K562 (cell line): ENCODE results near the gene PHACTR3. TPM values are rescaled to one million over a fixed set of nuclear protein-coding genes. Genes with fewer than 3 reads are reported as not detected.

Experiments
- ATAC-seq: fragments of 200-7000 bp; cut with Tn5 transposase; 3 replicates; pipeline ENCODE4 v1.9.1; 2020; ENCODE audit warnings: moderate library complexity
- BruUV-seq: library from RNA; stranded (reverse); fragments of 400-500 nt; replicated peaks from 2 replicates; lab custom pipeline; 2021; lab: Mats Ljungman, UMichigan
- CTCF ChIA-PET: fragments of 300-600 bp; formaldehyde crosslinking; extraction: SDS; loops from one replicate; lab custom pipeline; 2021; ENCODE audit warnings: low intra/inter-chr PET ratio; lab: Yijun Ruan, JAX
- POLR2A ChIA-PET: fragments of 300-600, 350-650 bp; sonication (Branson Sonifier 250); formaldehyde crosslinking; extraction: SDS; loops from one replicate; lab custom pipeline; 2021; ENCODE audit warnings: antibody characterized with exemption, inconsistent platforms; lab: Yijun Ruan, JAX
- DNase-seq, 4 experiments: peaks; one replicate each; pipeline versions ENCODE4 v3.0.0 to v3.0.0-alpha.2; 2011 to 2018; ENCODE audit warnings: low spot score in 3 of 4, mixed read lengths in 3 of 4; ENCODE audit errors: extremely low read depth in 1 of 4
- FAIRE-seq: peaks from 2 replicates; lab custom pipeline; 2011; peaks lifted over from hg19 to GRCh38; lab: Jason Lieb, UNC
- H2AFZ ChIP-seq: 2 replicates; pipeline ENCODE4 v1.6.0; 2011; ENCODE audit warnings: low read depth, low read length, control low read depth, inconsistent platforms
- H3K27ac ChIP-seq: fragments of 200-600 bp; 3 replicates; pipeline ENCODE4 v1.8.0; 2011; ENCODE audit warnings: low read depth, mild to moderate bottlenecking, control low read depth, inconsistent platforms, low read length, moderate library complexity, mixed read lengths; ENCODE audit errors: extremely low read depth
- H3K27me3 ChIP-seq, 2 experiments: fragments of 300-600 bp in 1 of 2; 2 replicates in 1 of 2; 3 replicates in 1 of 2; pipeline versions ENCODE4 v1.6.0 to v1.8.0; 2011; ENCODE audit warnings: inconsistent platforms in 2 of 2, low read length in 2 of 2, mild to moderate bottlenecking in 1 of 2, mixed read lengths in 1 of 2, moderate library complexity in 1 of 2; ENCODE audit not compliant: control insufficient read depth in 2 of 2, insufficient read depth in 2 of 2
- H3K36me3 ChIP-seq: fragments of 300-600 bp; 3 replicates; pipeline ENCODE4 v1.8.0; 2011; ENCODE audit warnings: mild to moderate bottlenecking, low read length, inconsistent platforms; ENCODE audit not compliant: control insufficient read depth, insufficient read depth
- H3K4me1 ChIP-seq, 2 experiments: fragments of 200-600 bp in 1 of 2; replicated peaks in 1 of 2; 2 replicates in 1 of 2; 3 replicates in 1 of 2; pipeline versions ENCODE4 v1.5.1 to v1.8.0; 2011; ENCODE audit warnings: inconsistent platforms in 2 of 2, low read length in 2 of 2, mild to moderate bottlenecking in 1 of 2, mixed read lengths in 1 of 2, moderate library complexity in 1 of 2; ENCODE audit not compliant: control insufficient read depth in 2 of 2, insufficient read depth in 2 of 2
- H3K4me2 ChIP-seq: 2 replicates; pipeline ENCODE4 v1.6.1; 2011; ENCODE audit warnings: low read length, control low read depth, inconsistent platforms, mixed read lengths; ENCODE audit not compliant: insufficient read depth
- H3K4me3 ChIP-seq: fragments of 200-600 bp; sonication (generic), shearing (Covaris generic); 2 replicates; pipeline ENCODE4 v1.5.1; 2016; ENCODE audit warnings: control low read depth, inconsistent platforms
- H3K79me2 ChIP-seq: fragments of 200-600 bp; 3 replicates; pipeline ENCODE4 v1.8.0; 2011; ENCODE audit warnings: low read length, inconsistent platforms; ENCODE audit not compliant: control insufficient read depth, insufficient read depth
- H3K9ac ChIP-seq, 2 experiments: 2 replicates each; pipeline versions ENCODE4 v1.6.0 to v1.6.1; 2011; ENCODE audit warnings: low read depth in 2 of 2, low read length in 2 of 2, control low read depth in 1 of 2, inconsistent platforms in 1 of 2, mild to moderate bottlenecking in 1 of 2, mixed read lengths in 1 of 2; ENCODE audit not compliant: insufficient read depth in 1 of 2
- H3K9me1 ChIP-seq: one replicate; pipeline ENCODE4 v1.6.0; 2011; ENCODE audit warnings: inconsistent platforms, mild to moderate bottlenecking, low read length, moderate library complexity; ENCODE audit not compliant: control insufficient read depth, insufficient read depth
- H3K9me3 ChIP-seq: replicated peaks from 2 replicates; pipeline ENCODE4 v1.5.1; 2011; ENCODE audit warnings: low read depth, low read length, inconsistent platforms; ENCODE audit not compliant: control insufficient read depth, insufficient read depth
- H4K20me1 ChIP-seq: replicated peaks from 2 replicates; pipeline ENCODE4 v1.6.1; 2011; ENCODE audit warnings: low read length, inconsistent platforms, mixed read lengths; ENCODE audit not compliant: control insufficient read depth, insufficient read depth
- ARHGAP35 ChIP-seq: fragments of 450-650 bp; IDR thresholded peaks from 2 replicates; pipeline ENCODE4 v1.6.1; 2018; ENCODE audit not compliant: partially characterized antibody
- CBFB ChIP-seq: sonication (generic); formaldehyde crosslinking; IDR thresholded peaks from 2 replicates; pipeline ENCODE4 v1.4.0; 2020; ENCODE audit warnings: mild to moderate bottlenecking, missing genetic modification reagents
- DACH1 ChIP-seq: fragments of 450-650 bp; IDR thresholded peaks from 2 replicates; pipeline ENCODE4 v1.6.1; 2018; ENCODE audit not compliant: partially characterized antibody
- ELF4 ChIP-seq: fragments of 450-650 bp; formaldehyde crosslinking; IDR thresholded peaks from 2 replicates; pipeline ENCODE4 v1.4.0; 2022; ENCODE audit warnings: missing genetic modification characterization
- ESRRA ChIP-seq: fragments of 450-650 bp; IDR thresholded peaks from 2 replicates; pipeline ENCODE4 v1.6.1; 2014; ENCODE audit warnings: low read depth, mild to moderate bottlenecking, moderate library complexity, borderline replicate concordance
- ETV1 ChIP-seq: fragments of 450-650 bp; conservative IDR thresholded peaks from 2 replicates; pipeline ENCODE4 v1.6.1; 2016; ENCODE audit warnings: missing genetic modification characterization, control low read depth, low read depth, missing compliant biosample characterization
- JUNB ChIP-seq: fragments of 450-650 bp; formaldehyde crosslinking; conservative IDR thresholded peaks from 2 replicates; pipeline ENCODE4 v1.4.0; 2020; ENCODE audit warnings: mild to moderate bottlenecking
- RBM22 ChIP-seq: fragments of 200-400 bp; formaldehyde crosslinking; IDR thresholded peaks from 2 replicates; pipeline ENCODE4 v1.6.1; 2018; ENCODE audit warnings: low read length, low read depth; ENCODE audit not compliant: poor library complexity, severe bottlenecking
- RBM25 ChIP-seq: fragments of 200-400 bp; formaldehyde crosslinking; IDR thresholded peaks from 2 replicates; pipeline ENCODE4 v1.6.1; 2018; ENCODE audit warnings: low read length, low read depth, moderate library complexity; ENCODE audit not compliant: severe bottlenecking
- SREBF1 ChIP-seq: fragments of 150-350 bp; IDR thresholded peaks from 2 replicates; pipeline ENCODE4 v1.6.1; 2014; ENCODE audit warnings: antibody characterized with exemption, low read depth, low read length, borderline replicate concordance
- ZNF140 ChIP-seq: fragments of 250-450 bp; sonication (Bioruptor Pico); IDR thresholded peaks from 2 replicates; pipeline ENCODE4 v1.8.0; 2021; ENCODE audit warnings: moderate library complexity, mild to moderate bottlenecking, inconsistent platforms
- ZNF586 ChIP-seq: fragments of 450-650 bp; formaldehyde crosslinking; conservative IDR thresholded peaks from 2 replicates; pipeline ENCODE4 v1.4.0; 2020; ENCODE audit warnings: mild to moderate bottlenecking, moderate library complexity
- ZNF589 ChIP-seq: fragments of 200-800 bp; sonication (Bioruptor generic); IDR thresholded peaks from 2 replicates; pipeline ENCODE4 v1.6.1; 2016; ENCODE audit warnings: low read depth, missing genetic modification characterization, missing compliant biosample characterization
- ZNF668 ChIP-seq: fragments of 250-450 bp; sonication (Bioruptor Pico); IDR thresholded peaks from 2 replicates; pipeline ENCODE4 v1.8.0; 2022; ENCODE audit warnings: mild to moderate bottlenecking, inconsistent platforms
- ZNF76 ChIP-seq: fragments of 250-450 bp; sonication (Bioruptor Pico); IDR thresholded peaks from 2 replicates; pipeline ENCODE4 v1.4.0; 2020; ENCODE audit warnings: mild to moderate bottlenecking, moderate library complexity, borderline replicate concordance
- WGBS: fragments of 100-300 bp; shearing (Covaris generic); methylation state at CpG from one replicate; pipeline ENCODE4 v1.1.6; 2016; ENCODE audit warnings: low coverage, mixed read lengths; ENCODE audit not compliant: insufficient coverage; ENCODE audit errors: missing lambda C conversion rate; 5-methylcytosine and 5-hydroxymethylcytosine counted together
- in situ Hi-C: fragments of 300-500 bp; cut with MboI; formaldehyde crosslinking; loops from 4 replicates; pipeline ENCODE4 v1.15.0; 2018; ENCODE audit warnings: inconsistent platforms, mixed read lengths
- intact Hi-C: fragments of 100-400 bp; cut with micrococcal nuclease; formaldehyde crosslinking; loops from 2 replicates; pipeline ENCODE4 v1.14.2; 2022
- polyA plus RNA-seq, 8 experiments: library from polyadenylated mRNA; depleted of rRNA in 4 of 8; stranded (reverse) in 5 of 8; unstranded in 3 of 8; fragments of >200 nt; fragmentation: Nextera tagmentation in 2 of 8; fragmentation: Illumina TruSeq in 1 of 8; extraction: Ambion mirVana in 2 of 8; extraction: Trizol in 1 of 8; gene quantifications; 2 replicates each; pipeline versions ENCODE4 v1.2.1 to v1.2.3, GENCODE V29; 2011 to 2014; ENCODE audit warnings: inconsistent platforms in 1 of 8, missing spikeins in 1 of 8
- total RNA-seq, 7 experiments: library from RNA; depleted of rRNA in 6 of 7; stranded (reverse); fragments of >200 nt in 6 of 7; fragmentation: Illumina TruSeq in 2 of 7; extraction: Trizol in 2 of 7; gene quantifications; 2 replicates each; pipeline versions ENCODE4 v1.2.1 to v1.2.3, GENCODE V29; 2011 to 2021; ENCODE audit warnings: low replicate concordance in 1 of 7
- TF ChIP-seq, protein P1 (sequence below): sonication (generic); formaldehyde crosslinking; IDR thresholded peaks from 2 replicates; pipeline ENCODE4 v1.8.0; 2022; ENCODE audit warnings: mild to moderate bottlenecking, missing genetic modification reagents
- TF ChIP-seq, protein P2 (sequence below): sonication (generic); formaldehyde crosslinking; IDR thresholded peaks from 2 replicates; pipeline ENCODE4 v1.8.0; 2022; ENCODE audit warnings: missing genetic modification reagents, mild to moderate bottlenecking, borderline replicate concordance
- TF ChIP-seq, protein P3 (sequence below): sonication (generic); IDR thresholded peaks from 2 replicates; pipeline ENCODE4 v1.6.1; 2016

The PHACTR3 gene
- total and polyA plus RNA-seq, 9 of the 15 experiments (the other 6 are each of a cell fraction or from before 2014, with no cell fraction given): not detected

DNA sequence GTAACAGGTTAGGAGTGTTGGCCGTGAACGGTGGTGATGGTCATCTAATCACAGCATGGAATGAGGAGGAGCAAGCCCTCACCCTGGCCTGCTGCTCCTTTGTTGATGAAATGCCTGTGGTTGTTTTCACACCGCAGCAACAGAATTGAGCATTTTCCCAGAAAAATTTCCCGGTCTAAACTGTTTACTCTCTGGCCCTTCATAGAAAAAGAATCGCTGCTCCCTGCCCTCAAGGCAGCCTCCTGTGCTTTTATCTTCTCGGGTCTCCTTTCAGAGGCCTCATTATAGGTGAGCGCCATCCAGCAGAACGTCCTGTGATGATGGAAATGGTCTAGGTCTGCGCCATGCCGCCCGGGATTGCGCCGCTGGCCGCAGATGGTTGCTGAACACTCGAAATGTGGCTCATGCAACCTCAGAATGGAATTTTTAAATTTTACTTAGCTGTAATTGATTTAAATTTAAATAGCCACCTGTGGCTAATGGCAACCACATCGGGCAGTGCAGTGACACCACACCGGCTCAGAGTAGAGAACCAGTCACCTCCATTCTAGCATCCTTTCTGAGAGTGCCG is 30.2 kb downstream of the PHACTR3 start (continued):
- no peak for TF ChIP-seq SREBF1
- no peak for TF ChIP-seq DACH1
- no peak for TF ChIP-seq ELF4
- no peak for TF ChIP-seq ZNF589 (CRISPR knock-in tag)
- TF ChIP-seq ARHGAP35: no peak
- TF ChIP-seq ZNF140 (CRISPR knock-in tag): no peak
- TF ChIP-seq ZNF76: no peak
- no peak for TF ChIP-seq RBM22
- TF ChIP-seq CBFB: no peak
- TF ChIP-seq ETV1: no peak
- TF ChIP-seq JUNB (CRISPR knock-in tag): no peak

DNA sequence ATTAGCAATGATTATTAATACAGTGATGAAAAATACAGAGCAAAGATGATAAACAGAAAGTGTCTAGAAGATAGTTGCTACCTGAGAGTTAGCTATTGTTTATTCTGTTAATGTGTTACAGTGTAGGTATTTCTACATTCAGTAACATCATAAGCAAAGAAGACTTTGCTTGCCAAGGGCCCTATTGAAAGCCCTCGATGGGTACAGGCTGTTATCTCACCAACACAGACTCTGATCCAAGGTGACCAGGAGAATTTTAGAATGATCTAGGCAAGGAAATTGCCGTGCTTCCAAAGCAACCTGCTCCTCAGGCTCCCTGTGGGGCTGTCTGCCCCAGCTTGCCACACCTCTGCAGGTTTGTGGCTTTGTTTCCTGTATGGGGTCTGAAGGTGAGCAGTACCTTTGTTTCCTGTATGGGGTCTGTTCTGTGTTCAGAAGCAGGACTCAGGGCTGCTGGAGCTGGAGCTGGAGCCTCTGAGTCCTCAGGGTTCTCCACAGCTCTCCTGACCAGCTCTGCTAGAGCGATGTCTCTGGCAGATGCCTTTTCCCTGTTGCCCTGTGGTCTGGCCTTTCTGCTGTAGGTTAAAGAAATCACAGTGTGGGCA is 32.5 kb downstream of the PHACTR3 start:
- Histone ChIP-seq H3K36me3 (no peaks in the 10 kb centered on the region), H3K9me3 (no peaks in the 10 kb centered on the region), H3K4me2 (no peak overlapping the region), H3K9ac (no peak overlapping the region), H3K4me3 (no peak overlapping the region), H3K79me2 (no peaks in the 10 kb centered on the region), H2AFZ (no peak overlapping the region), H3K27me3 (peaks cover 5 to 10% of the 10 kb centered on the region in 2 experiments; a peak in 2 of 5 replicates), H4K20me1 (no peaks in the 10 kb centered on the region), H3K4me1 (no peaks in the 10 kb centered on the region), H3K27ac (no peak overlapping the region), H3K9me1 (no peaks in the 10 kb centered on the region)
- FAIRE-seq (no peak), ATAC-seq (no peak), DNase-seq (no peak)
- WGBS: 0% methylated on average over 3 of the region's 3 CpGs
- CTCF ChIA-PET: no interaction called here
- BruUV-seq: no TSS peak
- POLR2A ChIA-PET: no interaction called here
- in situ Hi-C loops (no loop called here), intact Hi-C loops (no loop called here)
- TF ChIP-seq, protein P1, sequence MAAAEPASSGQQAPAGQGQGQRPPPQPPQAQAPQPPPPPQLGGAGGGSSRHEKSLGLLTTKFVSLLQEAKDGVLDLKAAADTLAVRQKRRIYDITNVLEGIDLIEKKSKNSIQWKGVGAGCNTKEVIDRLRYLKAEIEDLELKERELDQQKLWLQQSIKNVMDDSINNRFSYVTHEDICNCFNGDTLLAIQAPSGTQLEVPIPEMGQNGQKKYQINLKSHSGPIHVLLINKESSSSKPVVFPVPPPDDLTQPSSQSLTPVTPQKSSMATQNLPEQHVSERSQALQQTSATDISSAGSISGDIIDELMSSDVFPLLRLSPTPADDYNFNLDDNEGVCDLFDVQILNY (CRISPR knock-in tag): no peak
- TF ChIP-seq RBM25 (no peak), ZNF668 (CRISPR knock-in tag) (no peak), ESRRA (no peak), ZNF586 (CRISPR knock-in tag) (no peak)
- TF ChIP-seq, protein P2, sequence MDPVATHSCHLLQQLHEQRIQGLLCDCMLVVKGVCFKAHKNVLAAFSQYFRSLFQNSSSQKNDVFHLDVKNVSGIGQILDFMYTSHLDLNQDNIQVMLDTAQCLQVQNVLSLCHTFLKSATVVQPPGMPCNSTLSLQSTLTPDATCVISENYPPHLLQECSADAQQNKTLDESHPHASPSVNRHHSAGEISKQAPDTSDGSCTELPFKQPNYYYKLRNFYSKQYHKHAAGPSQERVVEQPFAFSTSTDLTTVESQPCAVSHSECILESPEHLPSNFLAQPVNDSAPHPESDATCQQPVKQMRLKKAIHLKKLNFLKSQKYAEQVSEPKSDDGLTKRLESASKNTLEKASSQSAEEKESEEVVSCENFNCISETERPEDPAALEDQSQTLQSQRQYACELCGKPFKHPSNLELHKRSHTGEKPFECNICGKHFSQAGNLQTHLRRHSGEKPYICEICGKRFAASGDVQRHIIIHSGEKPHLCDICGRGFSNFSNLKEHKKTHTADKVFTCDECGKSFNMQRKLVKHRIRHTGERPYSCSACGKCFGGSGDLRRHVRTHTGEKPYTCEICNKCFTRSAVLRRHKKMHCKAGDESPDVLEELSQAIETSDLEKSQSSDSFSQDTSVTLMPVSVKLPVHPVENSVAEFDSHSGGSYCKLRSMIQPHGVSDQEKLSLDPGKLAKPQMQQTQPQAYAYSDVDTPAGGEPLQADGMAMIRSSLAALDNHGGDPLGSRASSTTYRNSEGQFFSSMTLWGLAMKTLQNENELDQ (CRISPR knock-in tag): no peak
- TF ChIP-seq, protein P3, sequence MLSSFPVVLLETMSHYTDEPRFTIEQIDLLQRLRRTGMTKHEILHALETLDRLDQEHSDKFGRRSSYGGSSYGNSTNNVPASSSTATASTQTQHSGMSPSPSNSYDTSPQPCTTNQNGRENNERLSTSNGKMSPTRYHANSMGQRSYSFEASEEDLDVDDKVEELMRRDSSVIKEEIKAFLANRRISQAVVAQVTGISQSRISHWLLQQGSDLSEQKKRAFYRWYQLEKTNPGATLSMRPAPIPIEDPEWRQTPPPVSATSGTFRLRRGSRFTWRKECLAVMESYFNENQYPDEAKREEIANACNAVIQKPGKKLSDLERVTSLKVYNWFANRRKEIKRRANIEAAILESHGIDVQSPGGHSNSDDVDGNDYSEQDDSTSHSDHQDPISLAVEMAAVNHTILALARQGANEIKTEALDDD: no peak
